HepG2 (cell line): ENCODE results near the gene MFRP. TPM values are rescaled to one million over a fixed set of nuclear protein-coding genes. Genes with fewer than 3 reads are reported as not detected.

Experiments
- KDM2A ChIP-seq: sonication (generic); formaldehyde crosslinking; IDR thresholded peaks from 2 replicates; pipeline ENCODE4 v1.4.0; 2020; ENCODE audit warnings: low read depth, missing genetic modification reagents, borderline replicate concordance
- SIX1 ChIP-seq: sonication (generic); formaldehyde crosslinking; IDR thresholded peaks from 2 replicates; pipeline ENCODE4 v1.4.0; 2020; ENCODE audit warnings: missing genetic modification reagents, borderline replicate concordance
- ZBTB38 ChIP-seq: sonication (generic); formaldehyde crosslinking; IDR thresholded peaks from 2 replicates; pipeline ENCODE4 v1.5.1; 2020; ENCODE audit warnings: mild to moderate bottlenecking, missing genetic modification reagents
- ZNF879 ChIP-seq: sonication (generic); formaldehyde crosslinking; IDR thresholded peaks from 2 replicates; pipeline ENCODE4 v1.8.1; 2023; ENCODE audit warnings: missing genetic modification reagents
- polyA plus RNA-seq, 8 experiments: library from polyadenylated mRNA; depleted of rRNA in 3 of 8; stranded (reverse) in 7 of 8; unstranded in 1 of 8; fragments of >200 nt; fragmentation: Illumina TruSeq in 4 of 8; extraction: Trizol in 4 of 8; gene quantifications; 2 replicates each; pipeline versions ENCODE4 v1.2.1 to v1.2.3, GENCODE V29; 2011 to 2016; ENCODE audit warnings: low read depth in 4 of 8, missing spikeins in 1 of 8, mixed read lengths in 1 of 8; ENCODE audit not compliant: insufficient read depth in 1 of 8
- total RNA-seq, 5 experiments: library from RNA; depleted of rRNA; stranded (reverse); fragments of >200 nt; fragmentation: Illumina TruSeq; extraction: Trizol; gene quantifications; 2 replicates each; pipeline ENCODE4 v1.2.3, GENCODE V29; 2016; ENCODE audit warnings: low read depth in 1 of 5
- TF ChIP-seq, protein P1 (sequence below): sonication (generic); formaldehyde crosslinking; IDR thresholded peaks from 2 replicates; pipeline ENCODE4 v1.9.0; 2021; ENCODE audit warnings: mild to moderate bottlenecking, missing genetic modification reagents
- TF ChIP-seq, protein P2 (sequence below): IDR thresholded peaks from 2 replicates; pipeline ENCODE4 v1.6.1; 2016; ENCODE audit warnings: mild to moderate bottlenecking
- TF ChIP-seq, protein P3 (sequence below): IDR thresholded peaks from 2 replicates; pipeline ENCODE4 v1.6.1; 2012; ENCODE audit warnings: low read length, improper control_type of control experiment

The MFRP gene
- total and polyA plus RNA-seq, 2 of the 13 experiments (the other 11 are each of a cell fraction or from before 2014, with no cell fraction given) = not detected

DNA sequence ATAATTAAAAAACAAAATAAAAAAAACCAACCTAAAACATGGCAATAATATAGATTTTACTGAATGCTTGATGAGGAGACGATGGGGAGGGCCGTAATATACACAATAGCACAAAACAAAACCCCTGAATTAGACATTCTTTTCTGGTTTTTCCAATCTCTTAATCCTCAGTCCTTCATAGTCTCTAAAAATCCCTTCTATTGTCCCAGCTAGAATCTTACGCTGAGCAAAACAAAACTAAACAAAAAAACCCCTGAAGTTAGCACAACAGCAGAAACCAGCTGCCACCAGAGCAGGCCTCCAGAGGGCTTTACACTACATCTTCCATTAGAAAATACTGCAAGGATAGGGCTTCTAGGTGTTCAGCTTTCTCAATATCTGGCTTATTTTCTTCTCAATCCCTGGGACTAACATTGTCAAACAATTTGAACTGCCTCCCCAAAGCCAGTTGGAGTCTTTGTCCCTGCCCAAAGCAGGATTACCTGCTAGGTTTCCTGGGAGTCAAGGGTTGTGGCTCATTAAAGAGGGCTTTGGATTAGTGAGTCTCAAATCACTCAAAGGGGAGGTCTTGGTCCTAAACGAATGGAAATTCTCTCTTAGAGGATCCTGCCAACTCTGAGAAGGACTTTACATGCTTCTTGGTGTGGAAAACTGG lies 14.3 kb downstream of the MFRP start (continued):
- TF ChIP-seq, protein P1, sequence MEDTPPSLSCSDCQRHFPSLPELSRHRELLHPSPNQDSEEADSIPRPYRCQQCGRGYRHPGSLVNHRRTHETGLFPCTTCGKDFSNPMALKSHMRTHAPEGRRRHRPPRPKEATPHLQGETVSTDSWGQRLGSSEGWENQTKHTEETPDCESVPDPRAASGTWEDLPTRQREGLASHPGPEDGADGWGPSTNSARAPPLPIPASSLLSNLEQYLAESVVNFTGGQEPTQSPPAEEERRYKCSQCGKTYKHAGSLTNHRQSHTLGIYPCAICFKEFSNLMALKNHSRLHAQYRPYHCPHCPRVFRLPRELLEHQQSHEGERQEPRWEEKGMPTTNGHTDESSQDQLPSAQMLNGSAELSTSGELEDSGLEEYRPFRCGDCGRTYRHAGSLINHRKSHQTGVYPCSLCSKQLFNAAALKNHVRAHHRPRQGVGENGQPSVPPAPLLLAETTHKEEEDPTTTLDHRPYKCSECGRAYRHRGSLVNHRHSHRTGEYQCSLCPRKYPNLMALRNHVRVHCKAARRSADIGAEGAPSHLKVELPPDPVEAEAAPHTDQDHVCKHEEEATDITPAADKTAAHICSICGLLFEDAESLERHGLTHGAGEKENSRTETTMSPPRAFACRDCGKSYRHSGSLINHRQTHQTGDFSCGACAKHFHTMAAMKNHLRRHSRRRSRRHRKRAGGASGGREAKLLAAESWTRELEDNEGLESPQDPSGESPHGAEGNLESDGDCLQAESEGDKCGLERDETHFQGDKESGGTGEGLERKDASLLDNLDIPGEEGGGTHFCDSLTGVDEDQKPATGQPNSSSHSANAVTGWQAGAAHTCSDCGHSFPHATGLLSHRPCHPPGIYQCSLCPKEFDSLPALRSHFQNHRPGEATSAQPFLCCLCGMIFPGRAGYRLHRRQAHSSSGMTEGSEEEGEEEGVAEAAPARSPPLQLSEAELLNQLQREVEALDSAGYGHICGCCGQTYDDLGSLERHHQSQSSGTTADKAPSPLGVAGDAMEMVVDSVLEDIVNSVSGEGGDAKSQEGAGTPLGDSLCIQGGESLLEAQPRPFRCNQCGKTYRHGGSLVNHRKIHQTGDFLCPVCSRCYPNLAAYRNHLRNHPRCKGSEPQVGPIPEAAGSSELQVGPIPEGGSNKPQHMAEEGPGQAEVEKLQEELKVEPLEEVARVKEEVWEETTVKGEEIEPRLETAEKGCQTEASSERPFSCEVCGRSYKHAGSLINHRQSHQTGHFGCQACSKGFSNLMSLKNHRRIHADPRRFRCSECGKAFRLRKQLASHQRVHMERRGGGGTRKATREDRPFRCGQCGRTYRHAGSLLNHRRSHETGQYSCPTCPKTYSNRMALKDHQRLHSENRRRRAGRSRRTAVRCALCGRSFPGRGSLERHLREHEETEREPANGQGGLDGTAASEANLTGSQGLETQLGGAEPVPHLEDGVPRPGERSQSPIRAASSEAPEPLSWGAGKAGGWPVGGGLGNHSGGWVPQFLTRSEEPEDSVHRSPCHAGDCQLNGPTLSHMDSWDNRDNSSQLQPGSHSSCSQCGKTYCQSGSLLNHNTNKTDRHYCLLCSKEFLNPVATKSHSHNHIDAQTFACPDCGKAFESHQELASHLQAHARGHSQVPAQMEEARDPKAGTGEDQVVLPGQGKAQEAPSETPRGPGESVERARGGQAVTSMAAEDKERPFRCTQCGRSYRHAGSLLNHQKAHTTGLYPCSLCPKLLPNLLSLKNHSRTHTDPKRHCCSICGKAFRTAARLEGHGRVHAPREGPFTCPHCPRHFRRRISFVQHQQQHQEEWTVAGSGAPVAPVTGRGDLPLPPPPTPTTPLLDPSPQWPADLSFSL (CRISPR knock-in tag) = no peak
- TF ChIP-seq ZNF879 (CRISPR knock-in tag) = no peak
- TF ChIP-seq SIX1 (CRISPR knock-in tag) = no peak
- TF ChIP-seq, protein P2, sequence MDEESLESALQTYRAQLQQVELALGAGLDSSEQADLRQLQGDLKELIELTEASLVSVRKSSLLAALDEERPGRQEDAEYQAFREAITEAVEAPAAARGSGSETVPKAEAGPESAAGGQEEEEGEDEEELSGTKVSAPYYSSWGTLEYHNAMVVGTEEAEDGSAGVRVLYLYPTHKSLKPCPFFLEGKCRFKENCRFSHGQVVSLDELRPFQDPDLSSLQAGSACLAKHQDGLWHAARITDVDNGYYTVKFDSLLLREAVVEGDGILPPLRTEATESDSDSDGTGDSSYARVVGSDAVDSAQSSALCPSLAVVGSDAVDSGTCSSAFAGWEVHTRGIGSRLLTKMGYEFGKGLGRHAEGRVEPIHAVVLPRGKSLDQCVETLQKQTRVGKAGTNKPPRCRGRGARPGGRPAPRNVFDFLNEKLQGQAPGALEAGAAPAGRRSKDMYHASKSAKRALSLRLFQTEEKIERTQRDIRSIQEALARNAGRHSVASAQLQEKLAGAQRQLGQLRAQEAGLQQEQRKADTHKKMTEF (CRISPR knock-in tag) = no peak
- TF ChIP-seq, protein P3, sequence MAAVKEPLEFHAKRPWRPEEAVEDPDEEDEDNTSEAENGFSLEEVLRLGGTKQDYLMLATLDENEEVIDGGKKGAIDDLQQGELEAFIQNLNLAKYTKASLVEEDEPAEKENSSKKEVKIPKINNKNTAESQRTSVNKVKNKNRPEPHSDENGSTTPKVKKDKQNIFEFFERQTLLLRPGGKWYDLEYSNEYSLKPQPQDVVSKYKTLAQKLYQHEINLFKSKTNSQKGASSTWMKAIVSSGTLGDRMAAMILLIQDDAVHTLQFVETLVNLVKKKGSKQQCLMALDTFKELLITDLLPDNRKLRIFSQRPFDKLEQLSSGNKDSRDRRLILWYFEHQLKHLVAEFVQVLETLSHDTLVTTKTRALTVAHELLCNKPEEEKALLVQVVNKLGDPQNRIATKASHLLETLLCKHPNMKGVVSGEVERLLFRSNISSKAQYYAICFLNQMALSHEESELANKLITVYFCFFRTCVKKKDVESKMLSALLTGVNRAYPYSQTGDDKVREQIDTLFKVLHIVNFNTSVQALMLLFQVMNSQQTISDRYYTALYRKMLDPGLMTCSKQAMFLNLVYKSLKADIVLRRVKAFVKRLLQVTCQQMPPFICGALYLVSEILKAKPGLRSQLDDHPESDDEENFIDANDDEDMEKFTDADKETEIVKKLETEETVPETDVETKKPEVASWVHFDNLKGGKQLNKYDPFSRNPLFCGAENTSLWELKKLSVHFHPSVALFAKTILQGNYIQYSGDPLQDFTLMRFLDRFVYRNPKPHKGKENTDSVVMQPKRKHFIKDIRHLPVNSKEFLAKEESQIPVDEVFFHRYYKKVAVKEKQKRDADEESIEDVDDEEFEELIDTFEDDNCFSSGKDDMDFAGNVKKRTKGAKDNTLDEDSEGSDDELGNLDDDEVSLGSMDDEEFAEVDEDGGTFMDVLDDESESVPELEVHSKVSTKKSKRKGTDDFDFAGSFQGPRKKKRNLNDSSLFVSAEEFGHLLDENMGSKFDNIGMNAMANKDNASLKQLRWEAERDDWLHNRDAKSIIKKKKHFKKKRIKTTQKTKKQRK = no peak
- no peak for TF ChIP-seq ZBTB38 (CRISPR knock-in tag)
- no peak for TF ChIP-seq KDM2A (CRISPR knock-in tag)
